Stromal cell of bone marrow (primary cell): Measurements from ENCODE around the gene CTSG.
"Not testable (repeated sequence)": the region's sequence is repeated elsewhere in the genome, so short reads cannot be mapped to it uniquely, and the experiment has no call there.

ENCODE experiments used
- DNase-seq: peaks from one replicate; pipeline ENCODE4 v3.0.0-alpha.2; 2012; ENCODE audit warnings: low read depth

The CTSG gene

DNA sequence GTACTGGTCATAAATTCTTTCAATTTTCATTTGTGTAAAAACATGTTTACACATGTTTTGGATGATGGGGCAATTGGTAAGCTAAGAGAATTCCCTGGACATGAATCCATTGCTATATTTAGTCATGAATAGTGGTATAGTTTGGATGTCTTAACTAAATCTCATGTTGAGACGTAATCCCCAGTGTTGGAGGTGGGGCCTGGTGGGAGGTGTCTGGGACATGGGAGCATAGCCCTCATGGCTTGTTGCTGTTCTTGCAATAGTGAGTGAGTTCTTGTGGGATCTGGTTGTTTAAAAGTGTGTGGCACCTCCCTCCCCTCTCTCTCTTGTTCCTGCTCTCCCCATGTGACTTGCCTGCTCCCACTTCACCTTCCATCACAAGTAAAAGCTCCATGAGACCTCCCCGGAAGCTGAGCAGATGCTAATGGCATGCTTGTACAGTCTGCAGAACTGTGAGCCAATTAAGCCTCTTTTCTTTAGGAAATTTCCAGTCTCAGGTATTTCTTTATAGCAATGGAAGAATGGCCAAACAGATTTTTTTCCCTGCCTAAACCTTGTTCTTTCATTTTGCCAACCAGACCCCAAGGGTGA is 33.6 kb downstream of the CTSG start:
- DNase-seq: no peak

- DNase-seq: no peak
Measured at GRCh38 chr14:24535737-24536136, 40.3 kb downstream of the CTSG start.

DNA sequence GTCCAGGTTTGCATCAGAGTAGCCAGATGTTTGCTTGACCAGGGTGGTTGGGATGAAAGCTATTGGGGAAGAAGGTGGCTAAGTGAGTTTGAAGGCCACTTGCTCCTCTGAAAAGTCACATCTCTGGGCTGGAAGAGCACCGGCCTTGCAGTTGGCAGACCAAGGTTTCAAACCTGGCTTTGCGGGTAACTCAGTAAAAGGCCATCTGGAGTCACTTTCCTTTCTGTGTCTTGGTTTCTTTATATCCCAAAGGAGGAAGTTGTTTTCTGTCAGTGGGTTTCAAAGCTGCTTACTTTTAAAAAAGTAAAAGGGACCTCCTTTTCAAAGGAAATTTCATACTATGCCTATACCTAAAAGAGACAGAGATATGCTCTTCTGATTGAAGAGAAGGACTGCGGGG is 41.8 kb downstream of the CTSG start:
- DNase-seq: no peak

DNA sequence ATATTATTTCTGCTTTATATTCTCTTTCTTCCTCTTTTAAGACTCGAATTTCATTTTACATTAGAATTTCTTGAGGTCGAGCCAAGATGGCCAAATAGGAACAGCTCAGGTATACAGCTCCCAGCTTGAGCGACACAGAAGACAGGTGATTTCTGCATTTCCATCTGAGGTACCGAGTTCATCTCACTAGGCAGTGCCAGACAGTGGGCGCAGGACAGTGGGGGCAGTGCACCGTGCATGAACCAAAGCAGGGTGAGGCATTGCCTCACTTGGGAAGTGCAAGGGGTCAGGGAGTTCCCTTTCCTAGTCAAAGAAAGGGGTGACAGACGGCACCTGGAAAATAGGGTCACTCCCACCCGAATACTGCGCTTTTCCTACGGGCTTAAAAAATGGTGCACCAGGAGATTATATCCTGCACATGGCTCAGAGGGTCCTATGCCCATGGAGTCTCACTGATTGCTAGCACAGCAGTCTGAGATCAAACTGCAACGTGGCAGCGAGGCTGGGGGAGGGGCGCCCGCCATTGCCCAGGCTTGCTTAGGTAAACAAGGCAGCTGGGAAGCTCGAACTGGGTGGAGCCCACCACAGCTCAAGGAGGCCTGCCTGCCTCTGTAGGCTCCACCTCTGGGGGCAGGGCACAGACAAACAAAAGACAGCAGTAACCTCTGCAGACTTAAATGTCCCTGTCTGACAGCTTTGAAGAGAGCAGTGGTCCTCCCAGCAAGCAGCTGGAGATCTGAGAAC is 50.0 kb downstream of the CTSG start:
- not testable (repeated sequence) for DNase-seq
